IMR-90 (cell line): Measurements from ENCODE around the gene THSD7B. TPM values are rescaled to one million over a fixed set of nuclear protein-coding genes. Genes with fewer than 3 reads are reported as not detected.

Source experiments
- ATAC-seq: fragments of 200-7000 bp; cut with Tn5 transposase; 2 replicates; pipeline ENCODE4 v1.9.1; 2020; ENCODE audit warnings: low read depth, mild to moderate bottlenecking, moderate library complexity
- BruUV-seq: library from RNA; stranded (reverse); fragments of 400-500 nt; replicated peaks from 2 replicates; lab custom pipeline; 2021; lab: Mats Ljungman, UMichigan
- CTCF ChIA-PET: fragments of 300-600 bp; formaldehyde crosslinking; extraction: SDS; loops from one replicate; lab custom pipeline; 2021; ENCODE audit warnings: antibody characterized with exemption; lab: Yijun Ruan, JAX
- POLR2A ChIA-PET: fragments of 300-600 bp; sonication (Branson Sonifier 250); formaldehyde crosslinking; loops from one replicate; lab custom pipeline; 2022; ENCODE audit warnings: antibody characterized with exemption; ENCODE audit not compliant: unreplicated experiment; lab: Charles Lee
- DNase-seq: peaks from one replicate; pipeline ENCODE4 v3.0.0; 2013
- H2AFZ ChIP-seq: replicated peaks from 2 replicates; pipeline ENCODE3; 2013; ENCODE audit warnings: low read length, mild to moderate bottlenecking; ENCODE audit not compliant: poor library complexity
- H2AK5ac ChIP-seq: 2 replicates; pipeline ENCODE4 v1.6.1; 2013; ENCODE audit warnings: low read depth, low read length, inconsistent platforms
- H2AK9ac ChIP-seq: replicated peaks from 2 replicates; pipeline ENCODE3; 2013; ENCODE audit warnings: mild to moderate bottlenecking, low read depth, low read length, moderate library complexity; ENCODE audit not compliant: poor library complexity
- H2BK120ac ChIP-seq: 2 replicates; pipeline ENCODE4 v1.6.1; 2013; ENCODE audit warnings: low read depth, low read length, inconsistent platforms
- H2BK15ac ChIP-seq: 3 replicates; pipeline ENCODE4 v1.6.1; 2013; ENCODE audit warnings: low read depth, low read length, inconsistent platforms
- H2BK20ac ChIP-seq: 2 replicates; pipeline ENCODE4 v1.6.1; 2013; ENCODE audit warnings: low read depth, mild to moderate bottlenecking, inconsistent platforms, low read length, moderate library complexity
- H2BK5ac ChIP-seq: 2 replicates; pipeline ENCODE4 v1.6.1; 2013; ENCODE audit warnings: mild to moderate bottlenecking, low read depth, low read length, inconsistent platforms; ENCODE audit not compliant: poor library complexity, severe bottlenecking
- H3K14ac ChIP-seq: replicated peaks from 2 replicates; pipeline ENCODE4 v1.6.1; 2013; ENCODE audit warnings: low read depth, low read length, inconsistent platforms
- H3K18ac ChIP-seq: 2 replicates; pipeline ENCODE4 v1.6.1; 2013; ENCODE audit warnings: low read depth, low read length, control low read depth
- H3K23ac ChIP-seq: 2 replicates; pipeline ENCODE4 v1.6.1; 2013; ENCODE audit warnings: low read depth, low read length, inconsistent platforms
- H3K27ac ChIP-seq: 2 replicates; pipeline ENCODE4 v1.5.1; 2013; ENCODE audit warnings: mild to moderate bottlenecking, control low read depth, low read length; ENCODE audit not compliant: insufficient read depth
- H3K27me3 ChIP-seq: 2 replicates; pipeline ENCODE4 v1.6.1; 2013; ENCODE audit warnings: low read length; ENCODE audit not compliant: control insufficient read depth, insufficient read depth
- H3K36me3 ChIP-seq: 2 replicates; pipeline ENCODE4 v1.6.1; 2013; ENCODE audit warnings: low read length, mixed read lengths; ENCODE audit not compliant: control insufficient read depth, insufficient read depth
- H3K4ac ChIP-seq: 2 replicates; pipeline ENCODE4 v1.6.1; 2013; ENCODE audit warnings: low read depth, low read length, inconsistent platforms
- H3K4me1 ChIP-seq: 2 replicates; pipeline ENCODE4 v1.6.1; 2013; ENCODE audit warnings: low read length, mixed read lengths; ENCODE audit not compliant: control insufficient read depth, insufficient read depth
- H3K4me2 ChIP-seq: 2 replicates; pipeline ENCODE4 v1.6.1; 2013; ENCODE audit warnings: low read depth, mild to moderate bottlenecking, control low read depth, low read length, moderate library complexity
- H3K4me3 ChIP-seq: 2 replicates; pipeline ENCODE4 v1.5.1; 2013; ENCODE audit warnings: low read depth, mild to moderate bottlenecking, control low read depth, low read length, moderate library complexity; ENCODE audit not compliant: insufficient read depth
- H3K56ac ChIP-seq: 2 replicates; pipeline ENCODE4 v1.6.1; 2013; ENCODE audit warnings: low read length, inconsistent platforms; ENCODE audit not compliant: insufficient read depth; ENCODE audit errors: extremely low read depth
- H3K79me1 ChIP-seq, 2 experiments: 2 replicates each; pipeline ENCODE4 v1.6.1; 2013; ENCODE audit warnings: low read length in 2 of 2, inconsistent platforms in 1 of 2, low read depth in 1 of 2
- H3K9ac ChIP-seq: 2 replicates; pipeline ENCODE4 v1.6.1; 2013; ENCODE audit warnings: low read depth, low read length, control low read depth
- H3K9me1 ChIP-seq: 2 replicates; pipeline ENCODE4 v1.6.1; 2013; ENCODE audit warnings: low read length, inconsistent platforms; ENCODE audit not compliant: insufficient read depth
- H3K9me3 ChIP-seq: 2 replicates; pipeline ENCODE4 v1.6.1; 2013; ENCODE audit warnings: low read length; ENCODE audit not compliant: control insufficient read depth, insufficient read depth
- H4K20me1 ChIP-seq: 2 replicates; pipeline ENCODE4 v1.6.1; 2013; ENCODE audit warnings: low read length, inconsistent platforms; ENCODE audit not compliant: insufficient read depth
- H4K5ac ChIP-seq: 2 replicates; pipeline ENCODE4 v1.6.1; 2013; ENCODE audit warnings: mild to moderate bottlenecking, low read depth, low read length, control low read depth
- H4K8ac ChIP-seq, 2 experiments: 2 replicates each; pipeline ENCODE4 v1.6.1; 2013; ENCODE audit warnings: low read depth in 2 of 2, low read length in 2 of 2, control low read depth in 1 of 2, inconsistent platforms in 1 of 2
- H4K91ac ChIP-seq: 2 replicates; pipeline ENCODE4 v1.6.1; 2013; ENCODE audit warnings: low read depth, low read length, inconsistent platforms; ENCODE audit not compliant: insufficient read depth
- BHLHE40 ChIP-seq: fragments of 150-350 bp; IDR thresholded peaks from 2 replicates; pipeline ENCODE4 v1.6.1; 2016; ENCODE audit warnings: mild to moderate bottlenecking, low read depth, low read length
- CEBPB ChIP-seq: IDR thresholded peaks from 2 replicates; pipeline ENCODE4 v1.6.1; 2012; ENCODE audit warnings: low read depth, low read length, improper control_type of control experiment
- CHD1 ChIP-seq: IDR thresholded peaks from 2 replicates; pipeline ENCODE4 v1.6.1; 2012; ENCODE audit warnings: low read depth, low read length, improper control_type of control experiment
- CTCF ChIP-seq: conservative IDR thresholded peaks from 2 replicates; pipeline ENCODE4 v1.5.1; 2012; ENCODE audit warnings: mild to moderate bottlenecking, low read depth, low read length, improper control_type of control experiment
- ELK1 ChIP-seq: fragments of 150-350 bp; IDR thresholded peaks from 2 replicates; pipeline ENCODE4 v1.6.1; 2016; ENCODE audit warnings: low read depth, mild to moderate bottlenecking, low read length, moderate library complexity, borderline replicate concordance
- FOS ChIP-seq: fragments of 150-350 bp; IDR thresholded peaks from 2 replicates; pipeline ENCODE4 v1.6.1; 2016; ENCODE audit warnings: low read depth, low read length
- MAFK ChIP-seq: IDR thresholded peaks from 2 replicates; pipeline ENCODE4 v1.6.1; 2012; ENCODE audit warnings: low read depth, low read length, improper control_type of control experiment
- MAZ ChIP-seq: IDR thresholded peaks from 2 replicates; pipeline ENCODE4 v1.6.1; 2012; ENCODE audit warnings: low read depth, mild to moderate bottlenecking, low read length, improper control_type of control experiment, moderate library complexity, borderline replicate concordance
- MXI1 ChIP-seq: IDR thresholded peaks from 2 replicates; pipeline ENCODE4 v1.6.1; 2012; ENCODE audit warnings: low read depth, mild to moderate bottlenecking, low read length, moderate library complexity, borderline replicate concordance
- NFE2L2 ChIP-seq: fragments of 150-350 bp; IDR thresholded peaks from 2 replicates; pipeline ENCODE4 v1.6.1; 2016; ENCODE audit warnings: low read depth, mild to moderate bottlenecking, low read length
- POLR2A ChIP-seq: IDR thresholded peaks from 2 replicates; pipeline ENCODE4 v1.6.1; 2012; ENCODE audit warnings: mild to moderate bottlenecking, low read depth, low read length
- RAD21 ChIP-seq: IDR thresholded peaks from 2 replicates; pipeline ENCODE4 v1.6.1; 2012; ENCODE audit warnings: low read length, improper control_type of control experiment
- RCOR1 ChIP-seq: IDR thresholded peaks from 2 replicates; pipeline ENCODE4 v1.6.1; 2012; ENCODE audit warnings: mild to moderate bottlenecking, low read length, improper control_type of control experiment; ENCODE audit not compliant: insufficient replicate concordance
- RFX5 ChIP-seq: IDR thresholded peaks from 2 replicates; pipeline ENCODE4 v1.8.0; 2012; ENCODE audit warnings: low read depth, mild to moderate bottlenecking, low read length, moderate library complexity
- SMC3 ChIP-seq: fragments of 150-350 bp; IDR thresholded peaks from 2 replicates; pipeline ENCODE4 v1.6.1; 2016; ENCODE audit warnings: low read depth, mild to moderate bottlenecking, antibody characterized with exemption, low read length, moderate library complexity
- USF2 ChIP-seq: fragments of 150-350 bp; IDR thresholded peaks from 2 replicates; pipeline ENCODE4 v1.6.1; 2017; ENCODE audit warnings: mild to moderate bottlenecking, antibody characterized with exemption, low read length, low read depth
- whole genome bisulfite sequencing, 2 experiments: methylation state at CpG; one replicate each; pipeline versions ENCODE4 v1.1.5 to v1.1.7; 2013; ENCODE audit warnings: missing lambda C conversion rate in 2 of 2; ENCODE audit not compliant: insufficient read length in 1 of 2; ENCODE audit errors: extremely low coverage in 2 of 2; 5-methylcytosine and 5-hydroxymethylcytosine counted together
- dilution Hi-C: fragments of 300-500 bp; cut with HindIII; formaldehyde crosslinking; loops from one replicate; pipeline ENCODE4 v1.14.3; 2018; ENCODE audit warnings: low sequenced_read_pairs; ENCODE audit not compliant: unreplicated experiment
- in situ Hi-C: fragments of 300-500 bp; cut with MboI; formaldehyde crosslinking; loops from 3 replicates; pipeline ENCODE4 v1.14.3; 2019; ENCODE audit warnings: low sequenced_read_pairs, inconsistent platforms, mixed read lengths
- intact Hi-C: fragments of 100-400 bp; cut with micrococcal nuclease; formaldehyde crosslinking; loops from 2 replicates; pipeline ENCODE4 v1.10.0; 2022
- polyA plus RNA-seq, 3 experiments: library from polyadenylated mRNA; depleted of rRNA; stranded (reverse); fragments of >200 nt; gene quantifications; 2 replicates each; pipeline ENCODE4 v1.2.3, GENCODE V29; 2012; ENCODE audit warnings: low replicate concordance in 1 of 3
- total RNA-seq: library from RNA; depleted of rRNA; stranded (reverse); fragments of >200 nt; gene quantifications from 2 replicates; pipeline ENCODE4 v1.2.3, GENCODE V29; 2012

THSD7B gene
- total and polyA plus RNA-seq, 2 of the 4 experiments (the other 2 are of a cell fraction), result not detected

- no TSS peak for BruUV-seq
- H3K4me1 ChIP-seq, result no peaks in the 10 kb centered on the region
- H3K4me2 ChIP-seq, result no peak overlapping the region
- H3K36me3 ChIP-seq, result no peaks in the 10 kb centered on the region
- H3K23ac ChIP-seq, result no peak overlapping the region
- ChIA-PET POLR2A (no interaction called here), CTCF (no interaction called here)
- no peak overlapping the region for H4K8ac ChIP-seq
- H2AK5ac ChIP-seq, result no peak overlapping the region
- no peak overlapping the region for H4K5ac ChIP-seq
- no peak overlapping the region for H3K14ac ChIP-seq
- DNase-seq, result no peak
- intact Hi-C loops (no loop called here), dilution Hi-C loops (no loop called here), in situ Hi-C loops (no loop called here)
- H4K20me1 ChIP-seq, result no peaks in the 10 kb centered on the region
- no peak overlapping the region for H4K91ac ChIP-seq
- no peaks in the 10 kb centered on the region for H3K79me1 ChIP-seq
- no peak overlapping the region for H3K4me3 ChIP-seq
- ATAC-seq, result no peak
- no CpG with 5 or more reads among the region's 4 CpGs for WGBS, 2 experiments
- H2BK20ac ChIP-seq, result no peak overlapping the region
- H3K27ac ChIP-seq, result no peak overlapping the region
- H2AFZ ChIP-seq, result no peak overlapping the region
- H3K56ac ChIP-seq, result no peak overlapping the region
- H2AK9ac ChIP-seq, result no peak overlapping the region
- H3K27me3 ChIP-seq, result no peaks in the 10 kb centered on the region
- H2BK5ac ChIP-seq, result no peak overlapping the region
- no peaks in the 10 kb centered on the region for H3K9me1 ChIP-seq
- H3K9ac ChIP-seq, result no peak overlapping the region
- no peak overlapping the region for H2BK120ac ChIP-seq
- H3K9me3 ChIP-seq, result no peaks in the 10 kb centered on the region
- no peak overlapping the region for H2BK15ac ChIP-seq
- H3K4ac ChIP-seq, result no peak overlapping the region
- no peak overlapping the region for H3K18ac ChIP-seq
- TF ChIP-seq ELK1 (no peak), RFX5 (no peak), RCOR1 (no peak), NFE2L2 (no peak), CHD1 (no peak), CTCF (no peak), SMC3 (no peak), MXI1 (no peak), CEBPB (no peak), RAD21 (no peak), USF2 (no peak), MAZ (no peak), BHLHE40 (no peak), MAFK (no peak), FOS (no peak), POLR2A (no peak)
Observed at GRCh38 chr2:137345994-137346393, 580.6 kb downstream of the THSD7B start.
